Vagina (tissue), 2 donors: ENCODE data around the gene TSPAN14. TPM values are rescaled to one million over a fixed set of nuclear protein-coding genes. Genes with fewer than 3 reads are reported as not detected.

Experiments used
- DNase-seq, 2 donors: peaks; one replicate each; pipeline ENCODE4 v3.0.0-alpha.2; 2017; ENCODE audit errors: extremely low spot score in 2 of 2
- H3K27ac ChIP-seq: fragments of 200-600 bp; sonication (generic); one replicate; pipeline ENCODE4 v1.5.1; 2019
- H3K27me3 ChIP-seq: fragments of 200-600 bp; sonication (generic); one replicate; pipeline ENCODE4 v1.5.1; 2019
- H3K36me3 ChIP-seq, 2 donors: fragments of 200-600 bp; sonication (generic); one replicate each; pipeline ENCODE4 v1.5.1; 2017 to 2019
- H3K4me1 ChIP-seq: fragments of 200-600 bp; sonication (generic); one replicate; pipeline ENCODE4 v1.5.1; 2019
- H3K4me3 ChIP-seq, 2 donors: fragments of 200-600 bp; sonication (generic); 1 replicate in 1 of 2; 2 replicates in 1 of 2; pipeline ENCODE4 v1.5.1; 2016 to 2019
- H3K9me3 ChIP-seq: fragments of 200-600 bp; sonication (generic); one replicate; pipeline ENCODE4 v1.5.1; 2019
- POLR2A ChIP-seq, 2 donors: fragments of 450-650 bp; IDR thresholded peaks; one replicate each; pipeline ENCODE4 v1.6.1; 2017; ENCODE audit warnings: antibody characterized with exemption in 2 of 2, mild to moderate bottlenecking in 2 of 2, moderate library complexity in 2 of 2
- POLR2AphosphoS5 ChIP-seq, 2 donors: sonication (generic); formaldehyde crosslinking; IDR thresholded peaks; one replicate each; pipeline ENCODE4 v1.9.0; 2017; ENCODE audit warnings: antibody characterized with exemption in 2 of 2, mild to moderate bottlenecking in 2 of 2, low read depth in 1 of 2; ENCODE audit not compliant: insufficient read depth in 1 of 2
- intact Hi-C: fragments of 100-400 bp; cut with DNase I; formaldehyde crosslinking; loops from one replicate; pipeline ENCODE4 v1.15.1; 2023
- total RNA-seq: library from RNA; depleted of rRNA; stranded (reverse); fragments of >200 nt; gene quantifications from one replicate; pipeline ENCODE4 v1.2.3, GENCODE V29; 2016
- TF ChIP-seq, protein P1 (sequence below), 3 experiments: fragments of 450-650 bp in 2 of 3; fragments of 200-600 bp in 1 of 3; sonication (generic) in 1 of 3; IDR thresholded peaks; one replicate each; pipeline ENCODE4 v1.5.1; 2017 to 2019; ENCODE audit warnings: antibody characterized with exemption in 3 of 3, mild to moderate bottlenecking in 2 of 3, moderate library complexity in 2 of 3

TSPAN14 gene
- total RNA-seq, 1 donor from 2014 or later, result 98.0 TPM

DNA sequence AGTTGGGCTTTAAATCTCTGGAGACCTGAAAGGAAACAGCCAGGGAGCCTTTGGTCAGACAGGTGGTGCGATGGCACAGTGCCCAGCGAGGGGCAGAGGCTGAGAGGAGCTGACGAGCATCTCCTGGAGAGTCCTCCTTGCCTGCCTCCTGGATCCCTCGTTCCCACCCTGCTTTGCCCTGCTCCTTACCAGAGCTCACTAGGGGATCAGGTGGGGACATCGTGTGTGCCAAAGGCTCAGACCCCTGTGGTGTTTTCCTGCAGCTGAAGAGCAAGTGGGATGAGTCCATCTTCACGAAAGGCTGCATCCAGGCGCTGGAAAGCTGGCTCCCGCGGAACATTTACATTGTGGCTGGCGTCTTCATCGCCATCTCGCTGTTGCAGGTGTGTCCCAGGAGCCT lies 61.8 kb downstream of the TSPAN14 start:
- H3K4me3 ChIP-seq, result no peak overlapping the region
- intact Hi-C loops, result no loop called here
- peaks cover 23% of the 10 kb centered on the region for H3K4me1 ChIP-seq
- peaks cover 0 to 81% of the 10 kb centered on the region in 2 donors for H3K36me3 ChIP-seq
- TF ChIP-seq POLR2AphosphoS5 (IDR thresholded peaks at IDR 0.05; ENCODE audit: insufficient read depth in 1 of 2, low read depth in 1 of 2) (no peak), POLR2A (IDR thresholded peaks at IDR 0.05) (no peak)
- TF ChIP-seq, protein P1, sequence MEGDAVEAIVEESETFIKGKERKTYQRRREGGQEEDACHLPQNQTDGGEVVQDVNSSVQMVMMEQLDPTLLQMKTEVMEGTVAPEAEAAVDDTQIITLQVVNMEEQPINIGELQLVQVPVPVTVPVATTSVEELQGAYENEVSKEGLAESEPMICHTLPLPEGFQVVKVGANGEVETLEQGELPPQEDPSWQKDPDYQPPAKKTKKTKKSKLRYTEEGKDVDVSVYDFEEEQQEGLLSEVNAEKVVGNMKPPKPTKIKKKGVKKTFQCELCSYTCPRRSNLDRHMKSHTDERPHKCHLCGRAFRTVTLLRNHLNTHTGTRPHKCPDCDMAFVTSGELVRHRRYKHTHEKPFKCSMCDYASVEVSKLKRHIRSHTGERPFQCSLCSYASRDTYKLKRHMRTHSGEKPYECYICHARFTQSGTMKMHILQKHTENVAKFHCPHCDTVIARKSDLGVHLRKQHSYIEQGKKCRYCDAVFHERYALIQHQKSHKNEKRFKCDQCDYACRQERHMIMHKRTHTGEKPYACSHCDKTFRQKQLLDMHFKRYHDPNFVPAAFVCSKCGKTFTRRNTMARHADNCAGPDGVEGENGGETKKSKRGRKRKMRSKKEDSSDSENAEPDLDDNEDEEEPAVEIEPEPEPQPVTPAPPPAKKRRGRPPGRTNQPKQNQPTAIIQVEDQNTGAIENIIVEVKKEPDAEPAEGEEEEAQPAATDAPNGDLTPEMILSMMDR (IDR thresholded peaks at IDR 0.05), result no peak
- H3K27ac ChIP-seq, result no peak overlapping the region
- no peaks in the 10 kb centered on the region for H3K27me3 ChIP-seq
- no peaks in the 10 kb centered on the region for H3K9me3 ChIP-seq
- DNase-seq, result no peak

DNA sequence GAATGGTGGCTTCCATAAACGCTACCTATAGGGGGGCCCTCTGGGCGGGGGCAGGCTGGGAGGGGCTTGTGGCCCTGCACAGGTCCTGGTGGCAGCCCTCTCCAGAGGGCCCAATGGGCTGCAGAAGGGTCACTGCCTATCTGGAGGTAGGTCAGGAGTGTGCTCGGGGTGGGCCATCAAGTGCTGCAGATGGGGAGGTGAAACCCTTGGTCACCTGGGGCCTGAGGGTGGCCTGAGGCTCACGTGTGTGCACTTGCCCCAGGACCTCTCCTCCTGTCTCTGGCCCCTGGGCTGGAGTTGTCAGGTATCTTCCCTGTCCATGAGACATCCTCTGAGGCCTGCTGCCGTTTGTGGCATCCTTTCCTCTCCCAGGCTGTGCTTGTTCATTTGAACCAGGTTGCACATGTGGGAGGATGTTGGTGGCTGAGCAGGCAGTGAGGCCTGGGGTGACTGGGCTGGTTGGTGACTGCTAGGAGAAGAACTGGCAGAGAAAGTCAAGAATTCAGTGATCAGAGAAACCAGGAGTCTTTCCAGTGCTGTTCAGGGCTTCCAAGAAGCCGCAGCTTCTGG lies 62.5 kb downstream of the TSPAN14 start:
- intact Hi-C loops, result no loop called here
- Histone ChIP-seq H3K27me3 (no peaks in the 10 kb centered on the region), H3K36me3 (peaks cover 0 to 75% of the 10 kb centered on the region in 2 donors), H3K9me3 (no peaks in the 10 kb centered on the region), H3K27ac (peak overlapping the region; percentile 50), H3K4me1 (peaks cover 23% of the 10 kb centered on the region), H3K4me3 (no peak overlapping the region)
- no peak for DNase-seq
- no peak for TF ChIP-seq POLR2AphosphoS5 (IDR thresholded peaks at IDR 0.05; ENCODE audit: insufficient read depth in 1 of 2, low read depth in 1 of 2)
- TF ChIP-seq, protein P1 (IDR thresholded peaks at IDR 0.05), result no peak

DNA sequence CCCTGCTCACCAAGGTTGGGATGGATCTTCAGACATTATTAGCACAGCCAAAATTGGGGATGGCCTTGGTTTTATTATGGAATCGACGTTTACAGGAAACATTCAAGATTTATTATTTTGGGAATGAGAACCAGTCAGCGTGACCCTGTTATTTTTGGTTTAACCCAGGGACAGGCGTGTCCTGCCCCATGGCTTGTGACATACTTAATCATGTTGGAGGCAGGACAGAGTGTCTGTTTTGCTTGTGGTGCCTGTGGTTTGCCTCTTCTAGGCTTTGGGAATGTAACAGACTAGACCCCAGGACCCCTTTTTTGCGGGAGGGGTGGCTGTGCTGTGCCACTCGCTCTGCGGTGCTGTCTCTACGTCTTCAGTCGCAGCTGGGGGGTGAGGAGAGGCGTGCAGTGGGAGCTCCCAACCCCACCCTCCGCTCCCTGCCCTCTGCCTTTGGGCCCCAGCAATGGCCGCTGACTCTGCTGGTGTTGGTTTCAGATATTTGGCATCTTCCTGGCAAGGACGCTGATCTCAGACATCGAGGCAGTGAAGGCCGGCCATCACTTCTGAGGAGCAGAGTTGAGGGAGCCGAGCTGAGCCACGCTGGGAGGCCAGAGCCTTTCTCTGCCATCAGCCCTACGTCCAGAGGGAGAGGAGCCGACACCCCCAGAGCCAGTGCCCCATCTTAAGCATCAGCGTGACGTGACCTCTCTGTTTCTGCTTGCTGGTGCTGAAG lies 63.5 kb downstream of the TSPAN14 start:
- no peak overlapping the region for H3K4me3 ChIP-seq

DNA sequence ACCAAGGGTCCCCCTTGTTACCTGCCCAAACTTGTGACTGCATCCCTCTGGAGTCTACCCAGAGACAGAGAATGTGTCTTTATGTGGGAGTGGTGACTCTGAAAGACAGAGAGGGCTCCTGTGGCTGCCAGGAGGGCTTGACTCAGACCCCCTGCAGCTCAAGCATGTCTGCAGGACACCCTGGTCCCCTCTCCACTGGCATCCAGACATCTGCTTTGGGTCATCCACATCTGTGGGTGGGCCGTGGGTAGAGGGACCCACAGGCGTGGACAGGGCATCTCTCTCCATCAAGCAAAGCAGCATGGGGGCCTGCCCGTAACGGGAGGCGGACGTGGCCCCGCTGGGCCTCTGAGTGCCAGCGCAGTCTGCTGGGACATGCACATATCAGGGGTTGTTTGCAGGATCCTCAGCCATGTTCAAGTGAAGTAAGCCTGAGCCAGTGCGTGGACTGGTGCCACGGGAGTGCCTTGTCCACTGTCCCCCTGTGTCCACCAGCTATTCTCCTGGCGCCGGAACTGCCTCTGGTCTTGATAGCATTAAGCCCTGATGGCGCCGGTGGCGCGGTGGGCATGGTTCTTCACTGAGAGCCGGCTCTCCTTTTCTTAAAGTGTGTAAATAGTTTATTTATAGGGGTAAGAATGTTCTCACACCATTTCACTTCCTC lies 64.2 kb downstream of the TSPAN14 start:
- H3K27me3 ChIP-seq, result no peaks in the 10 kb centered on the region
- no peaks in the 10 kb centered on the region for H3K9me3 ChIP-seq
- peaks cover 23% of the 10 kb centered on the region for H3K4me1 ChIP-seq
- intact Hi-C loops, result no loop called here
- peak overlapping the region; percentile 50 for H3K27ac ChIP-seq
- TF ChIP-seq POLR2AphosphoS5 (IDR thresholded peaks at IDR 0.05; ENCODE audit: insufficient read depth in 1 of 2, low read depth in 1 of 2) (peak in 1 of 2 donors; percentile 1), POLR2A (IDR thresholded peaks at IDR 0.05) (no peak)
- TF ChIP-seq, protein P1 (IDR thresholded peaks at IDR 0.05), result no peak
- DNase-seq, result no peak
- H3K4me3 ChIP-seq, result no peak overlapping the region
- peaks cover 0 to 59% of the 10 kb centered on the region in 2 donors for H3K36me3 ChIP-seq

More for the DNA sequence above, 63.5 kb downstream of the TSPAN14 start:
- peak in 1 of 2 donors; percentile 26 for TF ChIP-seq POLR2AphosphoS5 (IDR thresholded peaks at IDR 0.05; ENCODE audit: insufficient read depth in 1 of 2, low read depth in 1 of 2)
- TF ChIP-seq, protein P1 (IDR thresholded peaks at IDR 0.05), result no peak
- peaks cover 23% of the 10 kb centered on the region for H3K4me1 ChIP-seq
- no peaks in the 10 kb centered on the region for H3K27me3 ChIP-seq
- peak overlapping the region; percentile 50 for H3K27ac ChIP-seq
- H3K36me3 ChIP-seq, result peaks cover 0 to 66% of the 10 kb centered on the region in 2 donors
- no peaks in the 10 kb centered on the region for H3K9me3 ChIP-seq
- intact Hi-C loops, result no loop called here
- no peak for DNase-seq
